Activated CD4-positive, alpha-beta T cell treated with anti-CD3 and anti-CD28 coated beads, Interleukin-10, Interleukin-2, amounts not matched to agents 100 ng/mL and 50 ng/mL, durations not matched to agents 16 hours and 8 hours (primary cell): Measurements from ENCODE around the gene SNRNP27.
"Not testable (repeated sequence)": the region's sequence is repeated elsewhere in the genome, so short reads cannot be mapped to it uniquely, and the experiment has no call there.

Source experiments
- DNase-seq: peaks from one replicate; pipeline ENCODE4 v3.0.0-alpha.2; 2020

The SNRNP27 gene

DNA sequence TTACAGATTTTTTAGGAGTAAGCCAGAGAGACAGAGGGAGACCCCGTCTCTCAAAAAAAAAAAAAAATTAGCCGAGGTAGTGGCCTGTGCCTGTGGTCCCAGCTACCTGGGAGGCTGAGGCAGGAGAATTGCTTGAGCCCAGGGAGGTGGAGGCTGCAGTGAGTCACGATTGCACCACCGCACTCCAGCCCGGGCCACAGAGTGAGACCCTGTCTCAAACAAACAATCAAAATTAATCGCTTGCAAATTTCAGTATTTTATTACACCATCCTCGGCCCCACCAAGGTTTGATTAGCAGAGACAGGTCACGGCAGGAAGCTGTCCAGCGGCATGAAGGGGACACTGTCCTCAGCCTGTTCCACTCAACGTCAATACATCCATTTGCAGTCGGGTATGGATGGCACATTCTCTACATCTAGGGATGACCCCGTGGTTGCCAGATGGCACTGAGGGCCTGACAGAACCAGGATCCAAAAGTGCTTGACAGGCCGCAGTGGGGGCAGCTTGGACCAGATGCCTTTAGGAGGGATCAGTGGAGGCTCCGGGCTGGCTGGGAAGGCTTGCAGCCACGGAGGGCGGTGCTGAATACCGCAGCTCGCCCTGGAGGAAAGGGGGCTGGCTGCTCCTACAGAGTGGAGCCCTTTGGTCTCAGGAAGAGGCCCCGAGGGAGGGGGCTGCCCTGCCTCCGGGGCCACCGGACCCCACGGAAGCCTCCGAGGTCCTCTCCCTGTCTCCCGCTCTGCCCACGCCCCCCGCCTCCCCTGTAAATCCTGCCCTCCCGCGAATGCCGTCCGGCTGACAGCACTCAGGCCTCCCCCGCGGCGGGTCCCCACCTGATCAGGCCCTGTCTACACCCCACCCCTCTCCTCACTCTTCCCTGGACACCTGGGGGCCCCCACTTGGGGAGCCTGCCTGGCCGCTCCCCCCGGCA, 54.5 kb downstream of the SNRNP27 start:
- no peak for DNase-seq

DNA sequence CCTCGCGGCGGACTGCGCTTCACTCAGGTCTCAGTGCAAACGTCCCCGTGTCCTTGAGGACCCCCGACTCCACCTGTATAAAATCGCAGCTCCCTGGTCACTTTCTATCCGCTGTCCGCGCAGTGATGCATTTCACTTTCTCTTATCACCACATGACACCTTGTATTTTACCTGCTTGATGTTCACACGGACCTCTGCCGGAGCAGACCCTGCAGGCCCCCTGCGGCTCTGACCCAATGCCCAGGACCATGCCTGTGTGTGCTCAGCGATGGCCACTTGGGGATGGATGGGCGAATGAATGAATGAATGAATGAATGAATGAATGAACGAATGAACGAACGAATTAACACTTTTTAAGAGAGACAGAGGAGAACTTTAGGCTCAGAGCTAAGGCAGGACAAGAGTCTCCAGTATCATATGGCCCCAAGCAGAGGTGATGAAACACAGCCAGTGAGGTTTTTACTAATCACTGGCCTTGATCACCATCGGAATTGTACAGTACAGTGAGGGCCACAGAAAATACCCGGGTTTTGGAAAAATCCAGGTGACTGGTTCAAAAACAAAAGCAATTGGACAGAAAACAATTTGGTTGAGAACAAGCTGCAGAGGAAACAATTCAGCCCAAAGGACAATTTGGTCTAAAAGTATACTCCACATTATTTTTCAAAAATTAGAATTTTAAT, 55.3 kb downstream of the SNRNP27 start:
- no peak for DNase-seq

DNA sequence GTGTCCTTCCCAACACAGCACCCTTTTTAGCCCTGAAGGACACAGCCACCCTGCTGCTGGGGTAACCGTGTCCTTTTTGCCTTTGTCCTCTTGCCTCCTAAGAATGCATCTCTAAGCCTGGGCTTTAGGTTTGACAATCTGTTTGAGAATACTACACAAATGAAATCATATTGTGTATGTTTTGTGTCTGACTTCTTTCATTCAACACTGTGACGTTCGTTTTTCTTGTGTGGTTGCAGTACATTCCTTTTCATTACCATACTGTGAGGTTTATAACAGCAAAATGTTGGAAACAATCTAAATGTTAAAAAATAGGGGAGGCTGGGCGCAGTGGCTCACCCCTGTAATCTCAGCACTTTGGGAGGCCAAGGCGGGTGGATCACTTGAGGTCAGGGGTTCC, 56.5 kb downstream of the SNRNP27 start:
- no peak for DNase-seq

DNA sequence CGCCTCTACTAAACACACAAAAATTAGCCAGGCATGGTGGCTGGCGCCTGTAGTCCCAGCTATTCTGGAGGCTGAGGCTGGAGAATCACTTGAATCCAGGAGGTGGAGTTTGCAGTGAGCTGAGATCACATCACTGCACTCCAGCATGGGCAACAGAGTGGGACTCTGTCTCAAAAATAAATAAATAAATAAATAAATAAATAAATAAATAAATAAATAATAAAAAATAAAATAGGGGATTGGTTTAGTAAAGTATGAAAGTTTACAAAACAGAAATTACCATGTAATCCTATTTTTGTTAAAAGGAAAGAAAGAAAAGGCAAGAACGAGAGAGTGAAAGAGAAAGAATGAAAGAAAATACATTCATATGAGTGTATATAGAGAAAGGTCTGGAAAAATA, 56.9 kb downstream of the SNRNP27 start:
- DNase-seq, result not testable (repeated sequence)

DNA sequence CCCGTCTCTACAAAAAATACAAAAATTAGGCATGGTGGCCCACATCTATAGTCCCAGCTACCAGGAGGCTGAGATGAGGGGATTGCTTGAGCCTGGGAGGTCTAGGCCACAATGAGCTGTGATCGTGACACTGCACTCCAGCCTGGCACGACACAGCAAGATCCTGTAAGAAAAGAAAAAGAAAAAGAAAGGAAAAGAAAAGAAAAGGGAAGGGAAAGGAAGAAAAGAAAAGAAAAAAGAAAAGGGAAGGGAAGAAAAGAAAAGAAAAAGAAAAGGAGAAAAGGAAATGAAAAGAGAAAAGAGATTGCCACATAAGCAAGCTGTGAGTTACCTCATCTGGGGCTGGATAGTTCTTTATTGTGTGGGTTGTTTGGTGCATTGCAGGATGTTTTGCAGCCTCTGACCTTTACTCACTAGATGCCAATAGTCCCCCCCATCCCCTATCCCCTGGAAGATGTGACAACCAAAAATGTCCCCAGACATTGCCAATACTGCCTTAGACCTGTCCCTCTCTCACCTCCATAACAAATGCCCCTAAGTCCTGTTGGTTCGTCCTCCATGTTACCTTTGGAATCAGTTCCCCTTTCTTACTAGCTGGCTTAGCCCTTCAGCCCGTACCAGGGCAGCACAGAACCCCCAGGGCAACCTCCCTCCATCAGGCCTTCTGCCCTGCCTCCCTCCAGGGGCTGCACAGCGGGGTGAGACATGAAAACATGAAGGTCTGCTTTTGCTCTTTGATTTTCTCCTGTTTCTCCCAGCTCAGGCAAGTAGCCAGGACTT, 58.8 kb downstream of the SNRNP27 start:
- DNase-seq, result no peak

DNA sequence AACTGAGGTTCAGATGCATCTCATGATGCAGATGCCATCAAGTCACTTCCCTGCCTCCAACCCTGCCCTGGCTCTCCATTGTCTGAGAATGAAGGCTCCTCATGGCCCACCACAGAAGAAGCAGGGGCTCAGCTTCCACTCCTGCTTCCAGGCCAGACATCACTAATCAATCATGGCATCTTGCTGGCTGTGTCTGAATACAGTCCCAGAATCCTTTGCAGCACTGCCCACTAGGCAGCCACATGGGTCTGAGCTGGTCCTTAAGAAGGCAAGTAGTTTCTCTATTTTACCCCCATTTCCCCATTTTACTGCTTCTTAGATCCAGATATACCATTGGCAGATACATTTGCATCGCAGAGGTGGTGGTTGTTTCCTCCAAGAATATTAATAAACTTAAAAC, 60.3 kb downstream of the SNRNP27 start:
- DNase-seq, result no peak
